Measurements from ENCODE around the gene KLF9.

DNA sequence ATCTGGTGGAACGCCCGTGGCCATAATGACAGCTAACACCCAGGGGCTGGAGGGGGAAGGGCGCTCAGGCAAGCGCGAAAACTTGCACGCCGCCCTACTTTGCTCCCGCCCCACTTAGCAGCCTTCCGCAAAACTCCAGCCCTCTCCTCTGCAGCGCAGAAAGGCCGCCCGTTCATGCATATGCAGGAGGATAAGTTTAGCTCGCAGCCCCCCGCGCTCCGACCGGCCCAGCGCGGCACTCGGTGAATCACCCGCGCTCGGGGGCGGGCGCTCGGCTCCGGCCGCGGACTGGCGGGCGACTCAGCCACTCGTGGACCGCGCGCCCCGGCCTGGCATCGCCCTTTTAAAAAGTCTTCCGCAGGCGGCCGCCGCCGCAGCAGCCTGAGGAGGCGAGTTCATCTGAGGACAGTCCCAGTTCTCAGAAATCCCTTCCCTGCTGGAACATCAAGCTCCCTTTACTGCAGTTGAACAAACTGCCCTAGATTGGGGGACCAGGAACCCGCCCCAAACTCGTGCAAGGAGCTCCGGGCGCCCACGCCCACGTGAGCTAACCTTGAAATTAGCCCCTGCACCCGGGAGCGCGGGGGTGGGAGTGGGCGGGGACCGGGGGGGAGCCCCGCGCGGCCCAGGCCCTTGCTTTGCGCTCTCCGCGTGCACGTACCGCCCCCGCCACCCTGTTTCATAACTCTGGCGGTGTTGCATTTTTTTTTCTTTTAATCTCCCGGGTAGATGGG, 4.5 kb upstream of the KLF9 start:
- TF ChIP-seq, protein P1, sequence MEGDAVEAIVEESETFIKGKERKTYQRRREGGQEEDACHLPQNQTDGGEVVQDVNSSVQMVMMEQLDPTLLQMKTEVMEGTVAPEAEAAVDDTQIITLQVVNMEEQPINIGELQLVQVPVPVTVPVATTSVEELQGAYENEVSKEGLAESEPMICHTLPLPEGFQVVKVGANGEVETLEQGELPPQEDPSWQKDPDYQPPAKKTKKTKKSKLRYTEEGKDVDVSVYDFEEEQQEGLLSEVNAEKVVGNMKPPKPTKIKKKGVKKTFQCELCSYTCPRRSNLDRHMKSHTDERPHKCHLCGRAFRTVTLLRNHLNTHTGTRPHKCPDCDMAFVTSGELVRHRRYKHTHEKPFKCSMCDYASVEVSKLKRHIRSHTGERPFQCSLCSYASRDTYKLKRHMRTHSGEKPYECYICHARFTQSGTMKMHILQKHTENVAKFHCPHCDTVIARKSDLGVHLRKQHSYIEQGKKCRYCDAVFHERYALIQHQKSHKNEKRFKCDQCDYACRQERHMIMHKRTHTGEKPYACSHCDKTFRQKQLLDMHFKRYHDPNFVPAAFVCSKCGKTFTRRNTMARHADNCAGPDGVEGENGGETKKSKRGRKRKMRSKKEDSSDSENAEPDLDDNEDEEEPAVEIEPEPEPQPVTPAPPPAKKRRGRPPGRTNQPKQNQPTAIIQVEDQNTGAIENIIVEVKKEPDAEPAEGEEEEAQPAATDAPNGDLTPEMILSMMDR (conservative IDR thresholded peaks at IDR 0.05; ENCODE audit: low read depth, low read length): no peak
- TF ChIP-seq EZH2 (IDR thresholded peaks at IDR 0.05; ENCODE audit: borderline replicate concordance, low read depth, low read length, poor library complexity, severe bottlenecking): no peak
